ENCODE measurements around the gene PARP1. TPM values are rescaled to one million over a fixed set of nuclear protein-coding genes. Genes with fewer than 3 reads are reported as not detected.
A peak's percentile ranks its signal among the peaks of the same experiment; 100 is the strongest.

The PARP1 gene
- total RNA-seq, 6 donors from 2014 or later = 56.5 to 97.9 (median 76.7) TPM

GRCh38 chr1:226410958-226411357 is 3.1 kb upstream of the PARP1 start:
- TF ChIP-seq POLR2A (IDR thresholded peaks at IDR 0.05) (no peak), EP300 (IDR thresholded peaks at IDR 0.05) (no peak), POLR2AphosphoS5 (IDR thresholded peaks at IDR 0.05) (no peak)
- TF ChIP-seq, protein P1, sequence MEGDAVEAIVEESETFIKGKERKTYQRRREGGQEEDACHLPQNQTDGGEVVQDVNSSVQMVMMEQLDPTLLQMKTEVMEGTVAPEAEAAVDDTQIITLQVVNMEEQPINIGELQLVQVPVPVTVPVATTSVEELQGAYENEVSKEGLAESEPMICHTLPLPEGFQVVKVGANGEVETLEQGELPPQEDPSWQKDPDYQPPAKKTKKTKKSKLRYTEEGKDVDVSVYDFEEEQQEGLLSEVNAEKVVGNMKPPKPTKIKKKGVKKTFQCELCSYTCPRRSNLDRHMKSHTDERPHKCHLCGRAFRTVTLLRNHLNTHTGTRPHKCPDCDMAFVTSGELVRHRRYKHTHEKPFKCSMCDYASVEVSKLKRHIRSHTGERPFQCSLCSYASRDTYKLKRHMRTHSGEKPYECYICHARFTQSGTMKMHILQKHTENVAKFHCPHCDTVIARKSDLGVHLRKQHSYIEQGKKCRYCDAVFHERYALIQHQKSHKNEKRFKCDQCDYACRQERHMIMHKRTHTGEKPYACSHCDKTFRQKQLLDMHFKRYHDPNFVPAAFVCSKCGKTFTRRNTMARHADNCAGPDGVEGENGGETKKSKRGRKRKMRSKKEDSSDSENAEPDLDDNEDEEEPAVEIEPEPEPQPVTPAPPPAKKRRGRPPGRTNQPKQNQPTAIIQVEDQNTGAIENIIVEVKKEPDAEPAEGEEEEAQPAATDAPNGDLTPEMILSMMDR (IDR thresholded peaks at IDR 0.05) = no peak
- WGBS, 2 donors = 92 to 94% methylated on average over 2 of the region's 2 CpGs
- ATAC-seq (ENCODE audit: low FRiP score in 2 of 2) = no peak

DNA sequence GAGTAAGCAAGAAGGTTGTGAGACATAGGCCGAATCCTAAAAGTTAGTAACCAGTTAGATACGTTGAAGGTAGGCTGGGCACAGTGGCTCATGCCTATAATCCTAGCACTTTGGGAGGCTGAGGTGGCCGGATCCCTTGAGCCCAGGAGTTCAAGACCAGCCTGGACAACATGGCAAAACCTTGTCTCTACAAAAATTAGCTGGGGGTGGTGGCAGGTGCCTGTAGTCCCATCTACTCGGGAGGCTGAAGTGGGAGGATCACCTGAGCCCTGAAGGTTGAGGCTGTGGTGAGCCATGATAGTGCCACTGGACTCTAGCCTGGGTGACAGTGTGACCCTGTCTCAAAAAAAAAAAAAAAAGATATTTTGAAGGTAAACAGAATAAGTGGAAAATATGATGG is 1.5 kb upstream of the PARP1 start:
- TF ChIP-seq EP300 (IDR thresholded peaks at IDR 0.05) (no peak), POLR2A (IDR thresholded peaks at IDR 0.05) (no peak), POLR2AphosphoS5 (IDR thresholded peaks at IDR 0.05) (no peak)
- TF ChIP-seq, protein P1 (IDR thresholded peaks at IDR 0.05) = no peak
- 93 to 94% methylated on average over 4 of the region's 4 CpGs for WGBS, 2 donors
- DNase-seq (peak in 1 of 2 donors; percentile 16), ATAC-seq (ENCODE audit: low FRiP score in 2 of 2) (no peak)
- Histone ChIP-seq H3K36me3 (no peaks in the 10 kb centered on the region), H3K9me3 (no peaks in the 10 kb centered on the region), H3K4me1 (peaks cover 23 to 31% (median 27%) of the 10 kb centered on the region in 4 donors), H3K27me3 (no peaks in the 10 kb centered on the region), H3K27ac (no peak overlapping the region), H3K4me3 (no peak overlapping the region)

More at GRCh38 chr1:226410958-226411357, 3.1 kb upstream of the PARP1 start:
- Histone ChIP-seq H3K4me1 (peaks cover 12 to 15% (median 13%) of the 10 kb centered on the region in 4 donors), H3K9me3 (no peaks in the 10 kb centered on the region), H3K36me3 (no peaks in the 10 kb centered on the region), H3K27me3 (no peaks in the 10 kb centered on the region), H3K27ac (no peak overlapping the region), H3K4me3 (no peak overlapping the region)
- peak in 1 of 2 donors; percentile 19 for DNase-seq

DNA sequence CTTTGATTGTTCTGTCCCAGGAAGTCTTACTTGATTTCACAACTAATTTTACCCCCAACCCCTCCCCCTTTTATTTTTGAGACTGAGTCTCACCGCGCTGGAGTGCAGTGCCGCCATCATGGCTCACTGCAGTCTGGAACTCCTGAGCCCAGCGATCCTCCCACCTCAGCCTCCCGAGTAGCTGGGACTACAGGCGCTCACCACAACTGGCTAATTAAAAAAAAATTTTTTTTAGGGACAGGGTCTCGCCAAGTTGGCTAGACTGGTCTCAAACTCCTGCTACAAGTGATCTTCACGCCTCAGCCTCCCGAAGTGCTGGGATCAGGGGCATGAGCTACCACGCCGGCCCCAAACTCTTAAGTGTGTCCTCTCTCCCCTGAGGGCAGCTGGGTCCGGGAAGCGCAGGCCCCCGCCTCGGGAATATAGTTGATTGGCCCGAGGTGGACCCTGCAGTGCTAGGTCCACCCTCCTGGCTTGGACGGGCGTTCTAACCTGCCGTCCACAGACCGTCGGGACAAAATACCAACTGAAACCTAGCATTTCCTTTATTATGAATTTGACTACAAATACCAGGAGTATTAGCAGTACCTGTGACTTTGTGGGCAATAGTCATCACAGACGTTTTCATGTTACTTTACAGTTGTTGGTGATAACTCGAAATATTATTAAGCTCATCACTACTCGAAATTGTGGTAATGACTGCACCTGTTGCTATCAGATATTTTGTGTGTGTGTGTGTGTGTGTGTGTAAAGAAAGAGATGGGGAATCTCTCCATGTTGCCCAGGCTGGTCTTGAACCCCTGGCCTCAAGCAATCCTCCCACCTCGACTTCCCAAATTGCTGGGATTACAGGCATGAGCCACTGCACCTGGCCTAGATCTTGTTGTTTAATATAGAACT is 642 bp upstream of the PARP1 start:
- no peaks in the 10 kb centered on the region for H3K36me3 ChIP-seq
- H3K9me3 ChIP-seq = no peaks in the 10 kb centered on the region
- ATAC-seq (ENCODE audit: low FRiP score in 2 of 2) (no peak), DNase-seq (peak; percentile 10 to 76)
- 74 to 75% methylated on average over 25 of the region's 25 CpGs for WGBS, 2 donors
- TF ChIP-seq EP300 (IDR thresholded peaks at IDR 0.05) (no peak), POLR2A (IDR thresholded peaks at IDR 0.05) (no peak), POLR2AphosphoS5 (IDR thresholded peaks at IDR 0.05) (no peak)
- TF ChIP-seq, protein P1 (IDR thresholded peaks at IDR 0.05) = no peak
- peak overlapping the region in 3 of 4 donors; percentile 66 to 97 (median 96) for H3K4me3 ChIP-seq
- peak overlapping the region; percentile 77 to 87 (median 86) for H3K27ac ChIP-seq
- H3K27me3 ChIP-seq = no peaks in the 10 kb centered on the region
- H3K4me1 ChIP-seq = peaks cover 30 to 39% (median 33%) of the 10 kb centered on the region in 4 donors

- Histone ChIP-seq H3K4me1 (peaks cover 30 to 39% (median 35%) of the 10 kb centered on the region in 4 donors), H3K36me3 (peaks cover 0 to 6% (median 1%) of the 10 kb centered on the region in 4 donors), H3K4me3 (peak overlapping the region; percentile 66 to 97 (median 90)), H3K27me3 (no peaks in the 10 kb centered on the region), H3K27ac (peak overlapping the region; percentile 77 to 87 (median 86)), H3K9me3 (no peaks in the 10 kb centered on the region)
- TF ChIP-seq POLR2AphosphoS5 (IDR thresholded peaks at IDR 0.05) (no peak), EP300 (IDR thresholded peaks at IDR 0.05) (no peak), POLR2A (IDR thresholded peaks at IDR 0.05) (no peak)
- TF ChIP-seq, protein P1 (IDR thresholded peaks at IDR 0.05) = no peak
- no peak for DNase-seq
- peak in 1 of 2 donors; percentile 7 for ATAC-seq (ENCODE audit: low FRiP score in 2 of 2)
- WGBS, 2 donors = 2 to 3% methylated on average over 4 of the region's 4 CpGs
These were observed 745 bp downstream of the PARP1 start for GRCh38 chr1:226407199-226407496.
